ENCODE data around the gene COASY.
"Not testable (repeated sequence)": the region's sequence is repeated elsewhere in the genome, so short reads cannot be mapped to it uniquely, and the experiment has no call there.

COASY gene

DNA sequence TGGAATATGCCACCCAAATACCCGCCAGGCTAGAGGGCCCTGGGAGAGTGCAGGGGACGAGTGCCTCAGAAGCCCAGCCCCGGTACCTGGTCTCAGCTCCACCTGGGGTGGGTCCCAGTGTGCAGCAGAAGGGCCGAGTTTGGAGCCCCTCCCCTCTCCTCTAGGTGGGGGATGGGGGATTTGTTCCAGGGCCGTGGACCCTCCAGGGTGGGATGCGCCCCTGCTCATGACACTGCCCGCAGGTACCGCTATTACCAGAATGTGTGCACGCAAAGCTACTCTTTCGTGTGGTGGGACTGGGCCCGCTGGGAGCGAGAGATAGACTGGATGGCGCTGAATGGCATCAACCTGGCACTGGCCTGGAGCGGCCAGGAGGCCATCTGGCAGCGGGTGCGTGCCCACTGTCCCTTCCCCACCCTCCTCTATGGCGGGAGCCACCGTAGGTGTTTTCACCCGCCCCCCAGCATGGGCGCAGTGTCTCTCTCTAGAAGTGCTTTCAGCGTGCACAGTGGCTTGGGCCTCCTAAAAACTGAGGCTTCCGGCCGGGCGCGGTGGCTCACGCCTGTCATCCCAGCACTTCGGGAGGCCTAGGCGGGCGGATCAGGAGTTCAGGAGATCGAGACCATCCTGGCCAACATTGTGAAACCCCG lies 24.7 kb upstream of the COASY start:
- H3K27me3 Mint-ChIP-seq, result peaks cover 23% of the 10 kb centered on the region
- peaks cover 13% of the 10 kb centered on the region for H3K36me3 Mint-ChIP-seq
- H3K9me3 Mint-ChIP-seq, result no peaks in the 10 kb centered on the region
- peak overlapping the region; percentile 83 for H3K4me3 Mint-ChIP-seq
- DNase-seq, result no peak
- CTCF ChIA-PET, result interaction anchor here (1.4 kb wide), 1 partner anchor 10 kb away, joined by 3 read pairs; no protein-coding TSS in a partner anchor
- peaks cover 60% of the 10 kb centered on the region for H3K4me1 Mint-ChIP-seq
- H3K27ac Mint-ChIP-seq, result peak overlapping the region; percentile 87

DNA sequence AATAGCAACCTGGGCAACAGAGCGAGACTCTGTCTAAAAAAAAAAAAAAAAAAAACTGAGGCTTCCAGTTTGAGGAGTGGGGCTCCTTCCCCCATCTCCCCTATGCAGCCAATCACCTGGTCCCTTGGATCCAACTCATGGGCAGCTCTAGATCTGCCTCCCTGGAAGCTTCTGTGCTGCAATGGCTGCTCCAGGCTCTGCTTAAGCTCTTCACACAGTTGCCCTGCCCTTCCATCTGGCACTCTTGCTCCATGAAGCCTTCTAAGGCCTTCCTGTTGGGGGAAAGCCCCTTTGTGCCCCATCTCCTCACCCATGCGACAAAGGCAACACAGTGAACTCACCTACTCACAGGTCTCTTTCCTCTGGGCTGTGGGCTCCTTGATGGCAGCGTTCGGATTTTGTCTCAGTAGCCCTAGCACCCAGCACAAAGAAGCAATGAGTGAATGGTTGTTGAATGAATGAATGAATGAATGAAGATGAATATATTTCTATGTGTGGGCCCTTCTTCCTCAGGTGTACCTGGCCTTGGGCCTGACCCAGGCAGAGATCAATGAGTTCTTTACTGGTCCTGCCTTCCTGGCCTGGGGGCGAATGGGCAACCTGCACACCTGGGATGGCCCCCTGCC lies 24.0 kb upstream of the COASY start:
- Mint-ChIP-seq H3K4me3 (peak overlapping the region; percentile 83), H3K9me3 (no peaks in the 10 kb centered on the region), H3K36me3 (peaks cover 14% of the 10 kb centered on the region), H3K27ac (peak overlapping the region; percentile 73), H3K27me3 (peaks cover 19% of the 10 kb centered on the region), H3K4me1 (peaks cover 64% of the 10 kb centered on the region)
- DNase-seq, result no peak
- CTCF ChIA-PET, result interaction anchor here (1.4 kb wide), 1 partner anchor 11 kb away, joined by 3 read pairs; no protein-coding TSS in a partner anchor

DNA sequence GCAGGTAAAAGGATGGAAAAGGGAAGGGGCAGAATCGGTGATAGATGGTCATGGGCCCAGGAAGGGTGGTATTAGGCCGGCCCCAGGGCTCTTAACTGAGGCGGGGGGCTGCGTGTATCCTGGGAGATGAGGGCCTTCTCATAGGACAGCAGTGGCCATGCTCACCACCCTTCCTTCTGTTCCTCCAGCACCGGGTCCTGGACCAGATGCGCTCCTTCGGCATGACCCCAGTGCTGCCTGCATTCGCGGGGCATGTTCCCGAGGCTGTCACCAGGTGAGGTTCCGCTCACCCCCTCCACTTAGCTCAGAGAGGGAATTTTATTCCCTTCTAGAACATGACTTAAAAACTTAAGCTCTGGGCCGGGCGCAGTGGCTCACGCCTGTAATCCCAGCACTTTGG lies 23.5 kb upstream of the COASY start:
- no peak overlapping the region for H3K4me3 Mint-ChIP-seq
- CTCF ChIA-PET, result no interaction called here
- H3K4me1 Mint-ChIP-seq, result peaks cover 63% of the 10 kb centered on the region

DNA sequence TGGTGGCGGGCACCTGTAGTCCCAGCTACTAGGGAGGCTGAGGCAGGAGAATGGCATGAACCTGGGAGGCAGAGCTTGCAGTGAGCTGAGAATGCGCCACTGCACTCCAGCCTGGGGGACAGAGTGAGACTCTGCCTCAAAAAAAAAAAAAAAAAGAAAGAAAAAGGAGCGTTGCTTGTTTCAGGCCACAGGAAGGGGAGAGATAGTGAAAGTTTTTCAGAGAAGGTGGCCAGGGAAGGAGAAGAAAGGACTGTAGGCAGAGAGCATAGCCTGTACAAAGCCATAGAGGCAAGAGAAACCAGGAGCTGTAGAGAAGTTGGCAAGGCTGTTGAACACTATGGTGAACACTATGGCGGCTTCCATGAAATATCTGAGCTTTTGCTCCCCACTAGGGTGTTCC lies 21.4 kb upstream of the COASY start:
- not testable (repeated sequence) for H3K27me3 Mint-ChIP-seq, H3K9me3 Mint-ChIP-seq, H3K4me3 Mint-ChIP-seq, DNase-seq
- Mint-ChIP-seq H3K27ac (peak overlapping the region; percentile 69), H3K36me3 (peaks cover 22% of the 10 kb centered on the region), H3K4me1 (peaks cover 58% of the 10 kb centered on the region)
- CTCF ChIA-PET, result interaction anchor here (1.0 to 1.3 kb wide), 4 partner anchors 9 to 280 kb away, joined by 3 read pairs; no protein-coding TSS in a partner anchor

More for the DNA sequence above, 23.5 kb upstream of the COASY start:
- Mint-ChIP-seq H3K9me3 (no peaks in the 10 kb centered on the region), H3K27me3 (peaks cover 16% of the 10 kb centered on the region), H3K36me3 (peaks cover 17% of the 10 kb centered on the region), H3K27ac (no peak overlapping the region)
- no peak for DNase-seq

DNA sequence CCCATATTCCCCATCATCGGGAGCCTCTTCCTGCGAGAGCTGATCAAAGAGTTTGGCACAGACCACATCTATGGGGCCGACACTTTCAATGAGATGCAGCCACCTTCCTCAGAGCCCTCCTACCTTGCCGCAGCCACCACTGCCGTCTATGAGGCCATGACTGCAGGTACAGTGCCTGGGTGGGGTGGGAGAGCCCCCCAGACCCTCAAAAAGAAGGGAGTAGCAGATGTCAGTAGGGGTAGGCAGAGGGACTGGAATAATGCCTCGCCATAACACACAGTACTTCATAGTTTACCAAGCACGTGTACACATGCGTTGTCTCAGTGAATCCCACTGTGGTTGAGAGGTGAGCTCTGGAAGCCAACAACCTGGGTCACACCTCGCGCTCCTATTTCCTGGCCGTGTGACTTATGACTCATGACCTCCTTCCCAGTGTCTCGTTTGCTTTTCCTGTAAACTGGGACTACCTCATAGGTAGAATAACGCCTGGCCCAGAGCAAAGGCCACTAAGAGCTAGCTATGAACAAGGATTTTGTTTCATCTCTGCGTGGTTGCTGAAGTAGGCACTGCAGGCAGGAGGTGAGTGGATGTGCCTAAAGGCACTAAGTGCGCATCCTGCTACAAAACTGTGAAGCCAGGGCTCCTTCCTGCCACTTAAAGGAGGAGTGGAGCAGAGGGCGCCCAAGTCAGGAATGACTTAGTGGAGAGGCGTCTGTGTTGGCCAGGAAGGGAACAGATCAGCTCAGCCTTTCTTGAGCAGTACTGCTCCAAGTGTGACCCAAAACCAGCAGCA lies 20.7 kb upstream of the COASY start:
- Mint-ChIP-seq H3K9me3 (no peaks in the 10 kb centered on the region), H3K27ac (peak overlapping the region; percentile 69), H3K27me3 (no peaks in the 10 kb centered on the region), H3K4me3 (no peak overlapping the region), H3K36me3 (peaks cover 22% of the 10 kb centered on the region), H3K4me1 (peaks cover 54% of the 10 kb centered on the region)
- CTCF ChIA-PET, result interaction anchor here (1.0 to 1.3 kb wide), 4 partner anchors 10 to 279 kb away, joined by 3 read pairs; no protein-coding TSS in a partner anchor
- DNase-seq, result peak; percentile 44

DNA sequence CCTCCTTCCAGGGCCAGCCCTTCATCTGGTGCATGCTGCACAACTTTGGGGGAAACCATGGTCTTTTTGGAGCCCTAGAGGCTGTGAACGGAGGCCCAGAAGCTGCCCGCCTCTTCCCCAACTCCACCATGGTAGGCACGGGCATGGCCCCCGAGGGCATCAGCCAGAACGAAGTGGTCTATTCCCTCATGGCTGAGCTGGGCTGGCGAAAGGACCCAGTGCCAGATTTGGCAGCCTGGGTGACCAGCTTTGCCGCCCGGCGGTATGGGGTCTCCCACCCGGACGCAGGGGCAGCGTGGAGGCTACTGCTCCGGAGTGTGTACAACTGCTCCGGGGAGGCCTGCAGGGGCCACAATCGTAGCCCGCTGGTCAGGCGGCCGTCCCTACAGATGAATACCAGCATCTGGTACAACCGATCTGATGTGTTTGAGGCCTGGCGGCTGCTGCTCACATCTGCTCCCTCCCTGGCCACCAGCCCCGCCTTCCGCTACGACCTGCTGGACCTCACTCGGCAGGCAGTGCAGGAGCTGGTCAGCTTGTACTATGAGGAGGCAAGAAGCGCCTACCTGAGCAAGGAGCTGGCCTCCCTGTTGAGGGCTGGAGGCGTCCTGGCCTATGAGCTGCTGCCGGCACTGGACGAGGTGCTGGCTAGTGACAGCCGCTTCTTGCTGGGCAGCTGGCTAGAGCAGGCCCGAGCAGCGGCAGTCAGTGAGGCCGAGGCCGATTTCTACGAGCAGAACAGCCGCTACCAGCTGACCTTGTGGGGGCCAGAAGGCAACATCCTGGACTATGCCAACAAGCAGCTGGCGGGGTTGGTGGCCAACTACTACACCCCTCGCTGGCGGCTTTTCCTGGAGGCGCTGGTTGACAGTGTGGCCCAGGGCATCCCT lies 18.5 kb upstream of the COASY start:
- no peaks in the 10 kb centered on the region for H3K27me3 Mint-ChIP-seq
- H3K4me1 Mint-ChIP-seq, result peaks cover 41% of the 10 kb centered on the region
- DNase-seq, result no peak
- peak overlapping the region; percentile 58 for H3K27ac Mint-ChIP-seq
- CTCF ChIA-PET, result interaction anchor here (0.6 to 1.3 kb wide), 2 partner anchors 35 to 39 kb away, joined by 4 to 6 read pairs; no protein-coding TSS in a partner anchor
- H3K4me3 Mint-ChIP-seq, result no peak overlapping the region
- H3K36me3 Mint-ChIP-seq, result peaks cover 20% of the 10 kb centered on the region
- no peaks in the 10 kb centered on the region for H3K9me3 Mint-ChIP-seq

DNA sequence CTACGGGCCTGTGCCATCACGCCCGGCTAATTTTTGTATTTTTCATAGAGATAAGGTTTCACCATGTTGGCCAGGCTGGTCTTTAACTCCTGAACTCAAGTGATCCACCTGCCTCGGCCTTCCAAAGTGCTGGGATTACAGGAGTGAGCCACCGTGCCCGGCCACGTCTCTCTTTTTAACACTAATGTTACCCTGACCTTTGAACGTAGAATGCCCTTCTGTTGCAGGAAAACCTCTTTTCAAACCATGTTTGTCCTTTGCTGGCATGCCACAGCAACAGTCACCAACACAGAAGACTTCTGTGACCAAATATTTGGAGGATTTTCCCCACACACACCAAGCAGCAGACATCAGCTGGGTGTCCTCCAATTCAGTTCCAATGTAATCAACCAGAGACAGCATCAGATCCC lies 17.1 kb upstream of the COASY start:
- Mint-ChIP-seq H3K36me3 (peaks cover 16% of the 10 kb centered on the region), H3K4me3 (no peak overlapping the region), H3K9me3 (no peaks in the 10 kb centered on the region), H3K27ac (no peak overlapping the region), H3K4me1 (peaks cover 41% of the 10 kb centered on the region), H3K27me3 (no peaks in the 10 kb centered on the region)
- CTCF ChIA-PET, result no interaction called here
- no peak for DNase-seq

DNA sequence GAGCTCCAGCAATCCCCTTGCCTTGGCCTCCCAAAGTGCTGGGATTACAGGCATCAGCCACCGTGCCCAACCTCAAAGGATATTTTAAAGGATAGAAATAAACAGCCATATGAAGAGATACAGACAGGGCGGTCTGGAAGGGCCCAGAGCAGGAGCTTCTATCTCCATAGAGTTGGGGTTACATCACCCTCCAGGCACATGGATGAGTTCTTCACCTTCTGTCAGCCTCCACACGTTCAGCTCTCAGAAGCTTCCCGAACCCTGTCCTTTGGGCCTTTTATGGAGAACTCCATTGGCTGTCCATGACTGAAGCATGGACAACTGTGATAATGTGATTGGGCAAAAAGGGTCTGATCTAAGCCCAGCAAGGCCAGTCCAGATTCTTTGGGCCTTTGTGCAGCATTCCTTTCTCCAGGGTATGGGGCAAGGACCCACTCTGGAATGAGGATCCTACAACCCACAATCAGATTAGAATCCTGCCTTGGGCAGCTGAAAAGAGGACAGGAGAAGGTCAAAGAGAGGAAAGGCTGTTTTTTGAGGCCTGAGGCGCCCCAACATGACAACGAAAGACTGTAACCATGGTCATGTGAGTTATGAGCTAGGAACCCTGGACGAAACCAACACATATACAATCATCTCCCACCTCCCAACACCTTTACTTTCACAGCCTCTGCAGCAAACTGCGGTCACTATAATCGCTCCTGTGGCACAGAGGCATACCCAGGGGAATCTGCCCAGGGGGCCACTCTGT lies 16.0 kb upstream of the COASY start:
- H3K9me3 Mint-ChIP-seq, CTCF ChIA-PET, H3K27ac Mint-ChIP-seq, H3K27me3 Mint-ChIP-seq, H3K4me3 Mint-ChIP-seq, DNase-seq: not testable (repeated sequence)
- peaks cover 33% of the 10 kb centered on the region for H3K4me1 Mint-ChIP-seq
- peaks cover 16% of the 10 kb centered on the region for H3K36me3 Mint-ChIP-seq

DNA sequence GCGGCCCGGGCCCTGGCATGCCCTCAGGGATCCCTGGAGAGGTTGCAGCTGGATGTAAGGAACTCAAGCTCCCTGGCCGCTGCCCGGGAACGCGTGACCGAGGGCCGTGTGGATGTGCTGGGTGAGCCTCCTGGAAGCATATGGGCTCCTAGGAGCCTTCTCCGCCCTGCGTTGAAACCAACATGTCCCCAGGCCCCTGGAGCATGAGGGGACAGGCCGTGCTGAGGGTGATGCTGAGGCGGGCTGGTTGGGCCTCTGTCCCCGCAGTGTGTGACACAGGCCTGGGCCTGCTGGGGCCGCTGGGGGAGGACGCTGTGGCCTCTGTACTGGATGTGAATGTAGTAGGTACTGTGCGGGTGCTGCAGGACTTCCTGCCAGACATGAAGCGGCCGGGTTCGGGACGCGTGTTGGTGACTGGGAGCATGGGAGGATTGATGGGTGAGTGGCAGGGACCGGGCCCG lies 14.9 kb upstream of the COASY start:
- no peak overlapping the region for H3K27ac Mint-ChIP-seq
- H3K4me3 Mint-ChIP-seq, result no peak overlapping the region
- peaks cover 11% of the 10 kb centered on the region for H3K36me3 Mint-ChIP-seq
- H3K4me1 Mint-ChIP-seq, result peaks cover 26% of the 10 kb centered on the region
- no peak for DNase-seq
- no peaks in the 10 kb centered on the region for H3K9me3 Mint-ChIP-seq
- CTCF ChIA-PET, result no interaction called here
- H3K27me3 Mint-ChIP-seq, result no peaks in the 10 kb centered on the region

DNA sequence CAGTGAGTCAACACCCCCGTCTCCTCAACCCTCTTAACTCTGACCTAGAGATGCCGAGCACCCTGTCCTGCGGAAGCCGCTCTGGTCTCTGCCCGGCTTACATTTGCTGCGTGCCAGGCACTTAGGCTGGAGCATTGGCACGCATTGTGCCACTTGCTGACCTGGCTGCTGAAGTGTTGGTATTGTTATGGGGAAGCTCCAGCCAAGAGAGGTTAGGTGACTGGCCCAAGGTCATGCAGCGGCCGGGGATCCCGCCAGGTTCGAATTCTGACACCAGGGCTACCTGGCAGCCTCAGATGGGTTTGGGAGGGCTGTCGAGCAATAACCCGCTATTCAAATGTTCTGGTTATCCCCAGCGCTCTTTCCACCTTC lies 14.3 kb upstream of the COASY start:
- no peaks in the 10 kb centered on the region for H3K27me3 Mint-ChIP-seq
- DNase-seq, result no peak
- H3K4me3 Mint-ChIP-seq, result peak overlapping the region; percentile 12
- H3K4me1 Mint-ChIP-seq, result peaks cover 22% of the 10 kb centered on the region
- no peak overlapping the region for H3K27ac Mint-ChIP-seq
- CTCF ChIA-PET, result interaction anchor here (1.1 to 1.5 kb wide), 2 partner anchors 30 to 59 kb away, joined by 3 to 11 read pairs; partner anchors contain the start of gene PSMC3IP
- peaks cover 11% of the 10 kb centered on the region for H3K36me3 Mint-ChIP-seq
- H3K9me3 Mint-ChIP-seq, result no peaks in the 10 kb centered on the region

DNA sequence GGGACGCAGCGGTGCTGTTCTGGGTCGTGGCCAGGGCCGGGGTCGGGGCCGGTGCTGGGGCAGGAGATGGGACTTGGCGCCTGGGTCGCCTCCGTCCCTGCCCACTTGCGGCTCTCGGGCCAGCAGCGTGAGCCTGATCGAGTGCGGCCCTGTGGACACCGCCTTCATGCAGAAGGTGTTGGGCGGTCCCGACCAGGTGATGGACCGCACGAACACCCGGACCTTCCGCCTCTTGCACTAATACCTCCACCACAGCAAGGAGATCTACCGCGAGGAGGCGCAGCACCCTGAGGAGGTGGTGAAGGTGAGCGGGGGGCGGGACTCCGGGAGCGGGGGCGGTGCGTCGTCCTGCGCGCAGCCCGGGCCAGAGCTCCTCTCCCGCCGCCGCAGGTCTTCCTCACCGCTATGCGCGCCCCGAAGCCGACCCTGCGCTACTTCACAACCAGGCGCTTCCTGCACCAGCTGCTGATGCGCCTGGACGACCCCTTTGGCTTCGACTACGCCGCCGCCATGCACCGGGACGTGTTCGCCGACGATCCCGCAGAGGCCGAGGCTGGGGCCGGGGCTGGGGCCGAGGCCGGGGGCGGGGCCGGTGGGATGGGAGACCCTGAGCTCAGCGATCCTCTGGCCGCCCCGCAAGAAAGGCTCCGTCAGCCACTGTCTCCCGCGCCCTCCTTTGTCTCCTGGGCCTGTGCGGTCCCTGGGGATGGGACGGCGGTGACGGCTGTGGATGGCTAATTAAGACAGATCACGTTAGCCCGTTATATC lies 13.7 kb upstream of the COASY start:
- peak; percentile 88 for DNase-seq
- Mint-ChIP-seq H3K4me3 (peak overlapping the region; percentile 10), H3K36me3 (peaks cover 9% of the 10 kb centered on the region), H3K4me1 (peaks cover 21% of the 10 kb centered on the region), H3K27ac (peak overlapping the region; percentile 64), H3K27me3 (no peaks in the 10 kb centered on the region), H3K9me3 (no peaks in the 10 kb centered on the region)
- CTCF ChIA-PET, result interaction anchor here (1.1 to 1.5 kb wide), 3 partner anchors 16 to 58 kb away, joined by 3 to 11 read pairs (median 3); partner anchors contain the start of gene PSMC3IP

DNA sequence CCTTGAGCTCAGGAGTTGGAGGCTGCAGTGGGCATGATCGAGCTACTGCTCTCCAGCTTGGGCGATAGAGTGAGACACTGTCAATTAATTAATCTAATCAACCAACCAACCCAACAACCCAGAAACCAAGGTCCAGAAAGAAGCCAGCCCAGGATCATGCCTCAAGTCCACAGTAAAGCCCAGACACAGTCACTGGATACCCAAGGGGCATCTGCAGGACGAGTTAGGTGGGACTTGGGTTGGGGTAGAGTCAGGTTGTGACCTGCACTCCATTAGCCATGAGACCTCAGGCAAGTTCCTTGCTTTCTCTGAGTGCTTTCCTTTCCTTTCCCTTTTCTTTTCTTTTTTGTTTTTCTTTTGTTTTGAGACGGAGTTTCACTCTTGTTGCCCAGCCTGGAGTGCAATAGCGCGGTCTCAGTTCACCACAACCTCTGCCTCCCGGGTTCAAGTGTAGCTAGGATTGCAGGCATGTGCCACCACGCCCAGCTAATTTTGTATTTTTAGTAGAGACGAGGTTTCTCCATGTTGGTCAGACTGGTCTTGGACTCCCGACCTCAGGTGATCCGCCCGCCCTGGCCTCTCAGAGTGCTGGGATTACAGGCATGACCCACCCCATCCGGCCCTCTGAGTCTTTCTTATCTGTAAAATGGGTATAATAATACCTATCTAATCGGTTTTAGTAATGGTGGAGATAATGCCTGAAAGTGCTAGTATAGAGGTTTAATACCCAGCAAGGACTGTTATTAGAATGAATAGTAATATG lies 12.8 kb upstream of the COASY start:
- Mint-ChIP-seq H3K4me3 (no peak overlapping the region), H3K4me1 (peaks cover 27% of the 10 kb centered on the region), H3K27ac (no peak overlapping the region)

More for the DNA sequence above, 12.8 kb upstream of the COASY start:
- Mint-ChIP-seq H3K36me3 (peaks cover 9% of the 10 kb centered on the region), H3K9me3 (no peaks in the 10 kb centered on the region), H3K27me3 (no peaks in the 10 kb centered on the region)
- CTCF ChIA-PET, result interaction anchor here (1.1 to 1.5 kb wide), 3 partner anchors 15 to 57 kb away, joined by 3 to 11 read pairs (median 3); partner anchors contain the start of gene PSMC3IP
- no peak for DNase-seq

Data from activated naive CD4-positive, alpha-beta T cell treated with anti-CD3 and anti-CD28 coated beads, Interleukin-2, amount 10 ng/mL, durations not matched to agents 7 days and 5 days (primary cell).